Fibroblast of skin of right quadriceps (primary cell): ENCODE results near the gene DNAJC9.
A peak's percentile ranks its signal among the peaks of the same experiment; 100 is the strongest.

ENCODE experiments used
- DNase-seq: peaks from one replicate; pipeline ENCODE4 v3.0.0-alpha.2; 2013

DNAJC9 gene

GRCh38 chr10:73238990-73239566 is 8.0 kb downstream of the DNAJC9 start:
- DNase-seq = no peak

- DNase-seq = no peak
Observed at GRCh38 chr10:73234695-73235094, 12.4 kb downstream of the DNAJC9 start.

- no peak for DNase-seq
Observed at GRCh38 chr10:73233883-73234282, 13.2 kb downstream of the DNAJC9 start.

DNA sequence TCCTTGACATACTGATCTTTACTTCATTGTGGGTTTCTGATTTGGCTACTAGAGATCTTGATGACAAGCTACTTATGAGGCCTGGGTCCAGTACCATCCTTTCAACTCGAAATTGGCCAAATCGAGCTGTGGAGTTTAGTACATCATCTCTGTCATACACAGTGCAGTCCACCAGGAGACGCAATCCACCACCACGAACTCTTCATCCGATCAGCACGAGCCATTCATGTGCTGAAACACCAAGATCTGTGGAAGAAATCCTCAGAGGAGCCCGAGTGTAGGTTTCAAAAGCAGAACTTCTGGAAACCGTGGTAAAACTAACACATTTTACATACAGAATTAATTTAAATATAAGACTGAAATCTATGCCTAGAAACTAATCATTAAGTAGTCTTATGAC is 14.2 kb downstream of the DNAJC9 start:
- no peak for DNase-seq

GRCh38 chr10:73229567-73229966 is 17.5 kb downstream of the DNAJC9 start:
- no peak for DNase-seq

GRCh38 chr10:73228247-73228646 is 18.8 kb downstream of the DNAJC9 start:
- DNase-seq = no peak

DNA sequence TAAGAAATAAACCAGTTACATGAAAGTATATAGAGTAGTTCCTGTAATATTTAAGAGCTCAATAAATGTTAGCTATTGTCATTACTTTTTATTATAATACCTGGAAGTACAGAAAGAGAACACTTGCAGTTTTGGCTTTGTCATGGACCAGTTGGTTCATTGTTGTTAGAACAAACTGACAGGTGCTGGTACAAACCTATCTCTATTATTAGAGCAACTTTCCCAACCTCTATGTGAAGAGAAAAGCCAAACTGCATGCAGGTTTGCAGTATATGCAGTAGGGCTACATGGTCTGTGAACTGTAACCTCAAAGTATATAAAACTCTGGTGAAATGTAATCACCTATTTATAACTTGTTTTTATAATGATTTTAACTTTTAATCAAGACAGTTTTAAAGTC is 20.4 kb downstream of the DNAJC9 start:
- no peak for DNase-seq

- no peak for DNase-seq
Observed at GRCh38 chr10:73225518-73225917, 21.5 kb downstream of the DNAJC9 start.

- no peak for DNase-seq
Observed at GRCh38 chr10:73220989-73221388, 26.1 kb downstream of the DNAJC9 start.

DNA sequence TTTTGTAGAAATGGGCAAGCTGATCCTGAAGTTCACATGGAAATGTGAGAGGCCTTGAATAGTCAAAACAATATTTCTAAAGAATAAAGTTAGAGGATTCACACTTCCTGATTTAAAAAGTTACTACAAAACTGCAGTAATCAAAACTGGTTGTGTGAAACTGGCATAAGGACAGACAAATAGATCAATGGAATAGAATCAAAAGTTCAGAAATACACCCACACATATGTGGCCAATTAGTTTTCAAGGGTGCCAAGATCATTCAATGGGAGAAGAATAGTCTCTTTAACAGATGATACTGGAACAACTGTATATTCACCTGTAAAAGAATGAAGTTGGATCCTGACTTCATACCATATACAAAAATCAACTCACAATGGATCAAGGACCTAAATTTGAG is 27.7 kb downstream of the DNAJC9 start:
- DNase-seq = no peak

GRCh38 chr10:73218431-73219191 is 28.4 kb downstream of the DNAJC9 start:
- DNase-seq = no peak

- no peak for DNase-seq
Observed at GRCh38 chr10:73217628-73218027, 29.4 kb downstream of the DNAJC9 start.

DNA sequence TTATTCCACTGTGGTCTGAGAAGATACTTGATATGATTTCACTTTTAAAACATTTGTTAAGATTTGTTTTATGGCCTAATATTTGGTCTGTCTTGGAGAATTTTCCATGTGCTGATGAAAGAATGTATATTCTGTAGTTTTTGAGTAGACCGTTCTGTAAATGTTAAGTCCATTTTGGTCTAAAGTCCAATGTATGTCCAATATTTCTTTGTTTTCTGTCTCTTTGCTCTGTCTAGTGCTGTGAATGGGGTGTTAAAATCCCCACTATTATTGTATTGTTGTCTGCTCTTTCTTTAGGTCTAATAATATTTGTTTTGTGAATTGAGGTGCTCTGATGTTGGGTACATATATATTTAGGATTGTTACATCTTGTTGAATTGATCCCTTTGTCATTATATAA is 31.3 kb downstream of the DNAJC9 start:
- DNase-seq = no peak

DNA sequence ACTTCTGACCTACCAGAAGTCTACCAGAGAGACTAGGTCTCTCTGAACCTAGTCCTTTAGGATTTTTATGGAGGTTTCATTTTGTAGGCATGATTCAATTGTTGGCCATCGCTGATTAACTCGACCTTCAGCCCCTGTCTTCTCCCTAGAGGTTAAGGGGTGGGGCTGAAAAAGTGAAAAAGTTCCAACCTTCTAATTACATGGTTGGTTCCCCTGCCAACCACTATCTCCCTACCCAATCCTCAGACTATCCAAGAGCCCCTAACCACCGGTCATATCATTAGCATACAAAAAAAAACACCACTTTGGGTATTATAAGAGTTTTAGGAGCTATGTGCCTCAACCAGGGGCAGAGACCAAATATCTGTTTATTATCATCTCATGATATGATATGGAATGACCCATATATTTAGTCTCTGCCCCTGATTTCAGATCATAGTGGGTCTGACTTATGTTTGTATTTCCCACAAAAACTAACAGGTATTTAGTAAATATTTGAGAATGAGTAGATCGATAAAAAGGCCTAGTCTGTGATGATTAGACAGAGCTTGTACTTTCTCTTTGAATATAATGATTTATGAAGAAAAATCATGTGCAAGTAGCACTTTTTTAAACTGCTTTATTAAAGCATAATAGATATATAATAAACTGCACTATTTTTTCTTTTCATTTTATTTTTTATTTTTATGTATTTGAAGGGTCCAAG is 35.8 kb downstream of the DNAJC9 start:
- DNase-seq = no peak

GRCh38 chr10:73210395-73211105 is 36.5 kb downstream of the DNAJC9 start:
- no peak for DNase-seq

DNA sequence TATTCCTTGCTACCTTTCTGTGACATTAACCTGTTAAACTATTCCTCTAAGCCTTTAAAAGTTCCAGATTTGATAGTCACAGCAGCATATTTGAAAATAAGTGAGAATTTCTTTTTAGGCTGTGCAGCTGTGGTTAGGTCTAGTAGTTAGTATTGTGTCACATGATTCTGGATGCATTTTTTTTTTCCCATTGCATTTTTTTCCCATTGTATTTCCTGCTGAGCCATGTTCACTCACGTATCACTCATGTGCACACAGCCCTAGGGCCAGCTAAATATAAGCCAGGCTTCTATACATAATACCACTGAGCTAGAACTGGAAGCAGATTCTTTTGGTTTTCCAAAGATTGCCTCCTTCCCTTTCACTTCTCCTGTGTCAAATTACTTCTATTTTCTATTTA is 37.4 kb downstream of the DNAJC9 start:
- peak; percentile 15 for DNase-seq

- no peak for DNase-seq
Observed at GRCh38 chr10:73207883-73208282, 39.2 kb downstream of the DNAJC9 start.

DNA sequence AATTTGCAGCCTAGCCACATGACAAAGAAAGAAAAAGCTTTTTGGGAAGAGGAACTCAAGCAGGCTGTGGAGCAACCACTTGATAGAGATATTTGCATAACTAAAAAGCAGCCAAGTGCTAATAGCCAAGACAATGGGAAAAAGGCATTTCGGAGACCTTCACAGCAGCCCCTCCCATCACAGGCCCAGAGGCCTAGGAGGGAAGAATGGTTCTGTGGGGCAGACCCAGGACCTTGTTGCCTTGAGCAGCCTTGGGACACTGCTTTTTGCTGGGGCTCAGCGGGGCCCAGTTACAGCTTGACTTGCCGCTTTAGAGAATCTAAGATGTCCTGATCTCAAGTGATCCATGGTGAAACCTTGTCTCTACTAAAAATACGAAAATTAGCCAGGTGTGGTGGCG is 40.7 kb downstream of the DNAJC9 start:
- DNase-seq = no peak

DNA sequence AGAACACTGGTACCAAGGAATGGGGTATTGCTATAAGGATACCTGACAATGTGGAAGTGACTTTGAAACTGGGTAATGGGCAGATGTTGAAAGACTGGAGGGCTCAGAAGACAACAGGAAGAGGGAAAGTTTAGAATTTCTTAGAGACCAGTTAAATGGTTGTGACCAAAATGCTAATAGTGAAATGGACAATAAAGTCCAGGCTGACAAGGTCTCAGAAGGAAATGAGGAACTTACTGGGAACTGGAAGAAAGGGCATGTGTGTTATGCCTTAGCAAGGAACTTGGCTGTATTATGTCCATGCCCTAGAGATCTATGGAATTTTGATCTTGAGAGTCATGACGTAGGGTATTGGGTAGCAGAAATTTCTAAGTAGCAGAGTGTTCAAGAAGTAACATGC is 41.2 kb downstream of the DNAJC9 start:
- DNase-seq = no peak

DNA sequence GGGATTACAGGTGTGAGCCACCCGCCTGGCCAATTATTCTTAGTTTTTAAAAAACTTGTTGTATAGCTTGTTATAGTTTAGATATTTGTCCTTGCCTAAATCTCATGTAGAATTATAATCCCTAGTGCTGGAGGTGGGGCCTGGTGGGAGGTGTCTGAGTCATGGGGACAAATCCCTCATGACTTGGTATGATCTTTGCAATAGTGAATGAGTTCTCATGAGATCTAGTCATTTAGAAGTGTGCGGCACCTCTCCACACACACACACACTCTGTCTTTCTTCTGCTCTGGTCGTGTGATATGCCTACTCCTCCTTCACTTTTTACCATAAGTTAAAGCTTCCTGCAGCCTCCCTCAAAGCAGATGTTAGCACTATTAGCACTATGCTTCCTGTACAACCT is 42.0 kb downstream of the DNAJC9 start:
- DNase-seq = no peak
